OCI-LY3 (cell line): ENCODE measurements around the gene AZGP1.
"Not testable (repeated sequence)": the region's sequence is repeated elsewhere in the genome, so short reads cannot be mapped to it uniquely, and the experiment has no call there.

ENCODE experiments used
- H2AFZ ChIP-seq: fragments of 200-600, 300-600 bp; shearing (Covaris generic); 2 replicates; pipeline ENCODE4 v1.6.0; 2014; ENCODE audit warnings: antibody characterized with exemption, low read depth, low read length
- H3K27ac ChIP-seq: fragments of 200-600, 300-600 bp; sonication (generic); 2 replicates; pipeline ENCODE4 v1.5.1; 2014; ENCODE audit warnings: mild to moderate bottlenecking, low read length, moderate library complexity, mixed read lengths
- H3K27me3 ChIP-seq: fragments of 200-600, 300-600 bp; sonication (generic); 2 replicates; pipeline ENCODE4 v1.6.1; 2014; ENCODE audit warnings: low read depth, low read length, mixed read lengths
- H3K36me3 ChIP-seq: fragments of 200-600, 300-600 bp; sonication (generic); replicated peaks from 2 replicates; pipeline ENCODE3; 2014; ENCODE audit warnings: low read depth, low read length, mixed read lengths
- H3K4me1 ChIP-seq: fragments of 300-600, 200-600 bp; sonication (generic); 2 replicates; pipeline ENCODE4 v1.6.1; 2014; ENCODE audit warnings: low read length, mixed read lengths
- H3K4me2 ChIP-seq: fragments of 200-600, 300-600 bp; sonication (generic); 2 replicates; pipeline ENCODE4 v1.6.1; 2014; ENCODE audit warnings: low read length, mixed read lengths
- H3K4me3 ChIP-seq: fragments of 300-600, 200-600 bp; sonication (generic); 2 replicates; pipeline ENCODE4 v1.5.1; 2014; ENCODE audit warnings: antibody characterized with exemption, mild to moderate bottlenecking, low read length, moderate library complexity
- H3K79me2 ChIP-seq: fragments of 300-600, 200-600 bp; shearing (Covaris generic); 2 replicates; pipeline ENCODE4 v1.6.1; 2014; ENCODE audit warnings: mild to moderate bottlenecking, low read length, mixed read lengths
- H3K9ac ChIP-seq: fragments of 300-600, 200-600 bp; shearing (Covaris generic); 2 replicates; pipeline ENCODE4 v1.6.0; 2014; ENCODE audit warnings: mild to moderate bottlenecking, low read length, moderate library complexity
- H3K9me3 ChIP-seq: fragments of 200-600, 300-600 bp; shearing (Covaris generic); 2 replicates; pipeline ENCODE4 v1.6.1; 2014; ENCODE audit warnings: low read length, mixed read lengths; ENCODE audit not compliant: insufficient read depth
- H4K20me1 ChIP-seq: fragments of 200-600, 300-600 bp; sonication (generic); 2 replicates; pipeline ENCODE4 v1.6.1; 2016; ENCODE audit warnings: low read length, mixed read lengths; ENCODE audit not compliant: insufficient read depth
- EZH2phosphoT487 ChIP-seq: fragments of 200-600 bp; shearing (Covaris generic); IDR thresholded peaks from 2 replicates; pipeline ENCODE4 v1.6.1; 2018; ENCODE audit warnings: antibody characterized with exemption, mixed run types, low read depth
- TF ChIP-seq, protein P1 (sequence below): fragments of 200-600, 300-600 bp; sonication (generic); IDR thresholded peaks from 2 replicates; pipeline ENCODE4 v1.5.1; 2014; ENCODE audit warnings: antibody characterized with exemption, low read length, low read depth

The AZGP1 gene

DNA sequence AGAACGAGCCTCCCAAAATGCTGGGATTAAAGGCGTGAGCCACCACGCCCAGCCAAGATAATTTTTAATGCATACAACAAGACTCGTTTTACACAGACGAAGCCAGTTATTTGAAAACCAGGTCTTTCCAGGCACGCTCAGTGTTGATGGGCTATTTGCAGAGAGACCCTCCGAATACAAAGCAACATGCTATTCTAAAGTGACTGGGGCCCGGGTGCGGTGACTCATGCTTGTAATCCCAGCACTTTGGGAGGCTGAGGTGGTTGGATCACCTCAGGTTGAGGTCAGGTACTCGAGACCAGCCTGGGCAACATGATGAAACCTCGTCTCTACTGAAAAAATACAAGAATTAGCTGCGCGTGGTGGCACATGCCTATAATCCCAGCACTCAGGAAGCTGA is 795 bp upstream of the AZGP1 start:
- Histone ChIP-seq H3K27ac (no peak overlapping the region), H3K9ac (no peak overlapping the region), H3K4me1 (no peaks in the 10 kb centered on the region; the same call in 1 of the 2 replicates), H3K27me3 (peaks cover 13% of the 10 kb centered on the region), H4K20me1 (no peaks in the 10 kb centered on the region), H3K36me3 (no peaks in the 10 kb centered on the region), H3K4me2 (no peak overlapping the region), H3K4me3 (no peak overlapping the region), H3K79me2 (no peaks in the 10 kb centered on the region), H3K9me3 (no peaks in the 10 kb centered on the region), H2AFZ (no peak overlapping the region)
- TF ChIP-seq, protein P1, sequence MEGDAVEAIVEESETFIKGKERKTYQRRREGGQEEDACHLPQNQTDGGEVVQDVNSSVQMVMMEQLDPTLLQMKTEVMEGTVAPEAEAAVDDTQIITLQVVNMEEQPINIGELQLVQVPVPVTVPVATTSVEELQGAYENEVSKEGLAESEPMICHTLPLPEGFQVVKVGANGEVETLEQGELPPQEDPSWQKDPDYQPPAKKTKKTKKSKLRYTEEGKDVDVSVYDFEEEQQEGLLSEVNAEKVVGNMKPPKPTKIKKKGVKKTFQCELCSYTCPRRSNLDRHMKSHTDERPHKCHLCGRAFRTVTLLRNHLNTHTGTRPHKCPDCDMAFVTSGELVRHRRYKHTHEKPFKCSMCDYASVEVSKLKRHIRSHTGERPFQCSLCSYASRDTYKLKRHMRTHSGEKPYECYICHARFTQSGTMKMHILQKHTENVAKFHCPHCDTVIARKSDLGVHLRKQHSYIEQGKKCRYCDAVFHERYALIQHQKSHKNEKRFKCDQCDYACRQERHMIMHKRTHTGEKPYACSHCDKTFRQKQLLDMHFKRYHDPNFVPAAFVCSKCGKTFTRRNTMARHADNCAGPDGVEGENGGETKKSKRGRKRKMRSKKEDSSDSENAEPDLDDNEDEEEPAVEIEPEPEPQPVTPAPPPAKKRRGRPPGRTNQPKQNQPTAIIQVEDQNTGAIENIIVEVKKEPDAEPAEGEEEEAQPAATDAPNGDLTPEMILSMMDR: no peak
- no peak for TF ChIP-seq EZH2phosphoT487

DNA sequence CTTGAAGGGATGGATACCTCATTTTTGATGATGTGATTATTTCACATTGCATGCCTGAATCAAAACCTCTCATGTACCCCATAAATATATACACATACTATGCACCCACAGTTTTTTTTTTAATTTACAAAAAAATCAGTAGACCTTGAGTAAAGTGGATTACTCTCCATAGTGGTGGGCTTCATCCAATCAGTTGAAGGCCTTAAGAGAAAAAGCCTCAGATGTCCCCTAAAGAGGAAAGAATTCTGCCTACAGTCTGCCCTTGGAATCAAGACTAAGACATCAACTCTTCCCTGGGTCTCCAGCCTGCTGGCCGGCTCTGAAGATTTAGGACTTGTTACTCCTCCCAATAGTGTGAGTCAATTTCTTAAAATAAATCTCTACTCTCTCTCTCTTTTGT is 1.1 kb downstream of the AZGP1 start:
- Histone ChIP-seq H3K36me3 (no peaks in the 10 kb centered on the region), H3K4me2 (no peak overlapping the region), H3K27ac (no peak overlapping the region), H2AFZ (no peak overlapping the region), H3K9me3 (no peaks in the 10 kb centered on the region), H4K20me1 (no peaks in the 10 kb centered on the region), H3K27me3 (peaks cover 13% of the 10 kb centered on the region), H3K4me3 (no peak overlapping the region), H3K4me1 (no peaks in the 10 kb centered on the region), H3K9ac (no peak overlapping the region), H3K79me2 (no peaks in the 10 kb centered on the region)
- TF ChIP-seq EZH2phosphoT487: no peak
- TF ChIP-seq, protein P1: no peak

DNA sequence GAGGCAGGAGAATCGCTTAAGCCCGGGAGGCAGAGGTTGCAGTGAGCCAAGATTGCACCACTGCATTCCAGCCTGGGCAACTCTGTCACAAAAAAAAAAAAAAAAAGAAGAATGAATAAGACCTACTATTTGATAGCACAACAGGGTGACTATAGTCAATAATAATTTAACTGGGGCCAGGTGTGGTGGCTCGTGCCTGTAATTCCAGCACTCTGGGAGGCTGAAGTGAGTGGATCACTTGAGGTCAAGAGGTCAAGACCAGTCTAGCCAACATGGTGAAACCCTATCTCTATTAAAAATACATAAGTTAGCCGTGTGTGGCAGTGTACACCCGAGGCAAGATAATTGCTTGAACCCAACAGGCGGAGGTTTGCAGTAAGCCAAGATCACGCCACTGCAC is 2.0 kb downstream of the AZGP1 start:
- not testable (repeated sequence) for H3K4me3 ChIP-seq, H3K9ac ChIP-seq, H2AFZ ChIP-seq, H3K9me3 ChIP-seq, H3K27ac ChIP-seq, H3K79me2 ChIP-seq, H3K4me1 ChIP-seq, H3K4me2 ChIP-seq, H4K20me1 ChIP-seq, H3K36me3 ChIP-seq
- peaks cover 13% of the 10 kb centered on the region for H3K27me3 ChIP-seq

DNA sequence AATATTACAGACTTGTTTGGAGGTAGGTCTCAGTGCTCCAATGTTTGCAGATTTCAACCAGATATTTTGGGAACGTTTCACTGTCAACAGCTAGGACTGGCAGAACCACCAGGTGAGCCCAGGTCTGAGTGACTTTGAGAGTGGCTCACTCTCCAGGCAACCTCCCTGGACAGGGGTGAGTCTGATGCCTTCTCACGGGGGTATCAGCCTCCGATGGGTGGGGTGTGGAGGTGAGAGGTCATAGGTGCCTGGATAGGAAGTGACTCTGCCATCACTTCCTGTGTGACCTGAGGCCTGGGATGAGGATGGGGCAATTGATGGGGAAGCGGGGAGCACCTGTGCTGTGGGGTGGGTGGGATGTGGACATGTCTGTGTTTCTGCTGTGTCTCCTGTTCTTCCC is 4.6 kb downstream of the AZGP1 start:
- Histone ChIP-seq H3K9me3 (no peaks in the 10 kb centered on the region), H3K27me3 (peaks cover 8% of the 10 kb centered on the region), H4K20me1 (no peaks in the 10 kb centered on the region), H3K27ac (no peak overlapping the region), H3K36me3 (no peaks in the 10 kb centered on the region), H3K79me2 (no peaks in the 10 kb centered on the region), H2AFZ (no peak overlapping the region), H3K4me1 (no peaks in the 10 kb centered on the region), H3K4me2 (no peak overlapping the region), H3K4me3 (no peak overlapping the region), H3K9ac (no peak overlapping the region)
- TF ChIP-seq, protein P1: no peak
- no peak for TF ChIP-seq EZH2phosphoT487

DNA sequence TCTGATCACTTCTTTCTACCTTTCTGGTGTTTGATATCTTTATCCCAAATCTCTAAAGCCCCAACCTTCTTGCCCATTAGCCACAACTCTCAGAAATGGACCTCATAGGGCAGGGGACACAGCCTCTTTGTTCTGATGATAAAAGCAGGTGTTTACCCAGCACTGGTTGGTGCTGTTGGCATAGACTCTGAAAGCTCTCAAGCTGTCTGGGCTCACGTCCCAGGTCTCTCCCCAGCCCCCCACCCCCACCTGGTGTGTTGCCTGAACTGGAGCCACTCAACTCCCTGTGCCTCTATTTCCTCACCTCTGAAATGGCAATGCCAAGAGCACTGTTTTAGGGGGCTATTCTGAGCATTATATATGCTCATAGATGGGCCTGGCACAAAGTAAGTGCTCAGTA is 6.0 kb downstream of the AZGP1 start:
- H3K79me2 ChIP-seq, H3K27me3 ChIP-seq: not testable (repeated sequence)

More for the DNA sequence above, 6.0 kb downstream of the AZGP1 start:
- not testable (repeated sequence) for H3K9me3 ChIP-seq, H3K4me3 ChIP-seq, H3K4me1 ChIP-seq, H2AFZ ChIP-seq, H3K36me3 ChIP-seq, H3K9ac ChIP-seq, H4K20me1 ChIP-seq, H3K4me2 ChIP-seq, H3K27ac ChIP-seq
